H1 (cell line): ENCODE results near the gene SGMS1. TPM values are rescaled to one million over a fixed set of nuclear protein-coding genes. Genes with fewer than 3 reads are reported as not detected.

ENCODE experiments used
- CTCF ChIA-PET: fragments of 300-600 bp; sonication (Branson Sonifier 250); formaldehyde crosslinking; loops from one replicate; lab custom pipeline; 2021; ENCODE audit not compliant: partially characterized antibody; lab: Charles Lee
- POLR2A ChIA-PET: fragments of 300-600 bp; sonication (Branson Sonifier 250); formaldehyde crosslinking; loops from one replicate; lab custom pipeline; 2021; ENCODE audit warnings: inconsistent platforms; ENCODE audit not compliant: partially characterized antibody; lab: Charles Lee
- DNase-seq, 2 experiments: peaks; one replicate each; pipeline versions ENCODE4 v3.0.0 to v3.0.0-alpha.2; 2010 to 2022; ENCODE audit warnings: low spot score in 2 of 2, low read depth in 1 of 2, mixed read lengths in 1 of 2
- FAIRE-seq: peaks from 2 replicates; lab custom pipeline; 2011; peaks lifted over from hg19 to GRCh38; lab: Jason Lieb, UNC
- H2AFZ ChIP-seq: 2 replicates; pipeline ENCODE4 v1.8.1; 2012; ENCODE audit warnings: low read length, inconsistent platforms
- H2AK5ac ChIP-seq: 2 replicates; pipeline ENCODE4 v1.6.1; 2013; ENCODE audit warnings: low read depth, low read length
- H2BK120ac ChIP-seq: replicated peaks from 2 replicates; pipeline ENCODE3; 2013; ENCODE audit warnings: low read depth, low read length, inconsistent platforms
- H2BK12ac ChIP-seq: 2 replicates; pipeline ENCODE4 v1.6.1; 2013; ENCODE audit warnings: low read depth, low read length
- H2BK15ac ChIP-seq: 2 replicates; pipeline ENCODE4 v1.6.1; 2013; ENCODE audit warnings: low read length
- H2BK20ac ChIP-seq: 2 replicates; pipeline ENCODE4 v1.6.1; 2013; ENCODE audit warnings: low read length
- H2BK5ac ChIP-seq: 2 replicates; pipeline ENCODE4 v1.6.1; 2013; ENCODE audit warnings: low read depth, low read length
- H3K14ac ChIP-seq: 2 replicates; pipeline ENCODE4 v1.6.1; 2013; ENCODE audit warnings: inconsistent platforms; ENCODE audit not compliant: insufficient read length
- H3K18ac ChIP-seq: 2 replicates; pipeline ENCODE4 v1.6.1; 2013; ENCODE audit warnings: low read length; ENCODE audit errors: extremely low read depth
- H3K23ac ChIP-seq: 2 replicates; pipeline ENCODE4 v1.6.1; 2013; ENCODE audit warnings: inconsistent platforms; ENCODE audit not compliant: insufficient read length
- H3K23me2 ChIP-seq: 2 replicates; pipeline ENCODE4 v1.6.1; 2013; ENCODE audit warnings: low read depth, low read length
- H3K27ac ChIP-seq: 2 replicates; pipeline ENCODE4 v1.6.1; 2011; ENCODE audit warnings: low read depth, low read length, inconsistent platforms
- H3K27me3 ChIP-seq, 4 experiments: replicated peaks in 1 of 4; 1 replicate in 1 of 4; 2 replicates in 3 of 4; pipeline versions ENCODE4 v1.6.1 to v1.8.1; 2011 to 2013; ENCODE audit warnings: low read length in 3 of 4, mild to moderate bottlenecking in 3 of 4, inconsistent platforms in 2 of 4, mixed read lengths in 2 of 4, moderate library complexity in 1 of 4; ENCODE audit not compliant: control insufficient read depth in 3 of 4, insufficient read depth in 3 of 4; ENCODE audit errors: extremely low read depth in 1 of 4
- H3K36me3 ChIP-seq, 4 experiments: 2 replicates each; pipeline versions ENCODE4 v1.6.1 to v1.8.1; 2011 to 2013; ENCODE audit warnings: mild to moderate bottlenecking in 4 of 4, low read length in 3 of 4, moderate library complexity in 2 of 4, control low read depth in 1 of 4, inconsistent platforms in 1 of 4; ENCODE audit not compliant: insufficient read depth in 4 of 4, control insufficient read depth in 2 of 4
- H3K4ac ChIP-seq: replicated peaks from 2 replicates; pipeline ENCODE3; 2013; ENCODE audit warnings: low read length, low read depth, mixed read lengths, inconsistent platforms; ENCODE audit not compliant: insufficient read length
- H3K4me1 ChIP-seq, 4 experiments: replicated peaks in 1 of 4; 1 replicate in 1 of 4; 2 replicates in 3 of 4; pipeline versions ENCODE4 v1.6.1 to v1.8.1; 2011 to 2013; ENCODE audit warnings: low read length in 3 of 4, inconsistent platforms in 2 of 4, mixed read lengths in 1 of 4; ENCODE audit not compliant: insufficient read depth in 4 of 4, control insufficient read depth in 3 of 4
- H3K4me2 ChIP-seq, 2 experiments: 2 replicates each; pipeline versions ENCODE4 v1.6.1 to v1.8.1; 2011 to 2013; ENCODE audit warnings: low read depth in 2 of 2, low read length in 2 of 2, control low read depth in 1 of 2, inconsistent platforms in 1 of 2, mild to moderate bottlenecking in 1 of 2; ENCODE audit not compliant: insufficient read depth in 1 of 2
- H3K4me3 ChIP-seq, 4 experiments: fragments of 200-600, 300-600 bp in 1 of 4; sonication (generic), shearing (Covaris generic), sonication (Bioruptor Twin) in 1 of 4; 2 replicates each; pipeline versions ENCODE4 v1.5.1 to v1.8.1; 2011 to 2016; ENCODE audit warnings: low read length in 4 of 4, low read depth in 3 of 4, control low read depth in 2 of 4, inconsistent platforms in 2 of 4, mild to moderate bottlenecking in 2 of 4, mixed read lengths in 1 of 4, moderate library complexity in 1 of 4; ENCODE audit not compliant: insufficient read depth in 2 of 4; ENCODE audit errors: extremely low read depth in 1 of 4
- H3K56ac ChIP-seq: replicated peaks from 2 replicates; pipeline ENCODE3; 2013; ENCODE audit warnings: low read depth, mild to moderate bottlenecking, mixed read lengths, low read length, inconsistent platforms; ENCODE audit not compliant: insufficient read length
- H3K79me1 ChIP-seq: 2 replicates; pipeline ENCODE4 v1.6.1; 2013; ENCODE audit warnings: low read depth, low read length, control low read depth
- H3K79me2 ChIP-seq, 2 experiments: 2 replicates each; pipeline versions ENCODE4 v1.6.1 to v1.8.1; 2012 to 2013; ENCODE audit warnings: low read length in 2 of 2, mild to moderate bottlenecking in 2 of 2, inconsistent platforms in 1 of 2; ENCODE audit not compliant: insufficient read depth in 2 of 2, control insufficient read depth in 1 of 2
- H3K9ac ChIP-seq, 4 experiments: replicated peaks in 1 of 4; 1 replicate in 1 of 4; 2 replicates in 3 of 4; pipeline versions ENCODE4 v1.6.1 to v1.8.1; 2011 to 2013; ENCODE audit warnings: low read depth in 3 of 4, low read length in 3 of 4, control low read depth in 2 of 4, mild to moderate bottlenecking in 2 of 4, moderate library complexity in 2 of 4, inconsistent platforms in 1 of 4; ENCODE audit errors: extremely low read depth in 1 of 4
- H3K9me3 ChIP-seq, 2 experiments: 2 replicates each; pipeline versions ENCODE4 v1.6.1 to v1.8.1; 2012 to 2013; ENCODE audit warnings: mild to moderate bottlenecking in 2 of 2, moderate library complexity in 2 of 2, control low read depth in 1 of 2, inconsistent platforms in 1 of 2, low read depth in 1 of 2, low read length in 1 of 2, mixed read lengths in 1 of 2; ENCODE audit not compliant: insufficient read depth in 2 of 2
- H4K20me1 ChIP-seq, 2 experiments: replicated peaks in 1 of 2; 2 replicates each; pipeline versions ENCODE3 to v1.8.1; 2011 to 2013; ENCODE audit warnings: inconsistent platforms in 2 of 2, low read length in 2 of 2, mild to moderate bottlenecking in 1 of 2; ENCODE audit not compliant: insufficient read depth in 2 of 2, control insufficient read depth in 1 of 2
- H4K5ac ChIP-seq: 2 replicates; pipeline ENCODE4 v1.6.1; 2013; ENCODE audit warnings: low read length, low read depth, mixed read lengths, inconsistent platforms; ENCODE audit not compliant: insufficient read length
- H4K8ac ChIP-seq: 2 replicates; pipeline ENCODE4 v1.8.0; 2013; ENCODE audit warnings: mild to moderate bottlenecking, moderate library complexity, low read length, inconsistent platforms; ENCODE audit not compliant: insufficient read depth; ENCODE audit errors: extremely low read depth
- H4K91ac ChIP-seq: replicated peaks from 2 replicates; pipeline ENCODE3; 2013; ENCODE audit warnings: low read length, mixed read lengths, inconsistent platforms; ENCODE audit not compliant: insufficient read length
- BACH1 ChIP-seq: IDR thresholded peaks from 2 replicates; pipeline ENCODE4 v1.6.1; 2012; ENCODE audit warnings: low read length, improper control_type of control experiment
- BRCA1 ChIP-seq: IDR thresholded peaks from 2 replicates; pipeline ENCODE4 v1.6.1; 2012; ENCODE audit warnings: low read depth, low read length, improper control_type of control experiment
- FOSL1 ChIP-seq: IDR thresholded peaks from 2 replicates; pipeline ENCODE4 v1.6.1; 2011; ENCODE audit warnings: mild to moderate bottlenecking, low read depth, low read length, moderate library complexity; ENCODE audit not compliant: insufficient read depth
- PHF8 ChIP-seq: fragments of 200-600 bp; sonication (generic); conservative IDR thresholded peaks from 2 replicates; pipeline ENCODE4 v1.7.1; 2012; ENCODE audit warnings: low read depth, mild to moderate bottlenecking, inconsistent platforms, low read length, moderate library complexity
- SP1 ChIP-seq: IDR thresholded peaks from 2 replicates; pipeline ENCODE4 v1.6.1; 2011; ENCODE audit warnings: low read depth, low read length
- TBP ChIP-seq: IDR thresholded peaks from 2 replicates; pipeline ENCODE4 v1.6.1; 2011; ENCODE audit warnings: low read depth, low read length, improper control_type of control experiment
- YY1 ChIP-seq: IDR thresholded peaks from 2 replicates; pipeline ENCODE4 v1.6.1; 2011; ENCODE audit warnings: low read depth, mild to moderate bottlenecking, low read length
- WGBS, 2 experiments: shearing (Covaris generic) in 1 of 2; methylation state at CpG; one replicate each; pipeline versions ENCODE4 v1.1.6 to v1.1.7; 2013 to 2015; ENCODE audit warnings: low lambda C conversion rate in 2 of 2, mixed read lengths in 2 of 2, inconsistent platforms in 1 of 2, low coverage in 1 of 2, missing lambda C conversion rate in 1 of 2; ENCODE audit not compliant: insufficient replicate concordance in 2 of 2, insufficient coverage in 1 of 2, insufficient read length in 1 of 2; ENCODE audit errors: extremely low coverage in 1 of 2, missing lambda C conversion rate in 1 of 2; 5-methylcytosine and 5-hydroxymethylcytosine counted together
- polyA plus RNA-seq, 7 experiments: library from polyadenylated mRNA; depleted of rRNA in 3 of 7; stranded (reverse) in 5 of 7; unstranded in 2 of 7; fragments of >200 nt in 5 of 7; fragments of 200-250 nt in 2 of 7; gene quantifications; 1 replicate in 5 of 7; 2 replicates in 1 of 7; 4 replicates in 1 of 7; pipeline versions ENCODE4 v1.2.1 to v1.2.3, GENCODE V29; 2011 to 2013; ENCODE audit warnings: missing spikeins in 2 of 7, mixed read lengths in 2 of 7
- total RNA-seq: library from RNA; stranded (reverse); fragmentation: NEBNext Ultra II Directional; extraction: Animal tissue kit (Norgen Biotek cat#: 25700); gene quantifications from 2 replicates; pipeline ENCODE4 v1.2.1, GENCODE V29; 2021
- TF ChIP-seq, protein P1 (sequence below), 3 experiments: IDR thresholded peaks; 1 replicate in 2 of 3; 2 replicates in 1 of 3; pipeline versions ENCODE4 v1.5.1 to v1.6.1; 2011; ENCODE audit warnings: low read length in 3 of 3, mild to moderate bottlenecking in 3 of 3, inconsistent platforms in 2 of 3, low read depth in 1 of 3, moderate library complexity in 1 of 3; ENCODE audit not compliant: insufficient read depth in 1 of 3; ENCODE audit errors: control extremely low read depth in 1 of 3

The SGMS1 gene
- total and polyA plus RNA-seq, 2 of the 8 experiments (the other 6 are each of a cell fraction or from before 2014, with no cell fraction given) = 6.0 to 15.6 TPM

DNA sequence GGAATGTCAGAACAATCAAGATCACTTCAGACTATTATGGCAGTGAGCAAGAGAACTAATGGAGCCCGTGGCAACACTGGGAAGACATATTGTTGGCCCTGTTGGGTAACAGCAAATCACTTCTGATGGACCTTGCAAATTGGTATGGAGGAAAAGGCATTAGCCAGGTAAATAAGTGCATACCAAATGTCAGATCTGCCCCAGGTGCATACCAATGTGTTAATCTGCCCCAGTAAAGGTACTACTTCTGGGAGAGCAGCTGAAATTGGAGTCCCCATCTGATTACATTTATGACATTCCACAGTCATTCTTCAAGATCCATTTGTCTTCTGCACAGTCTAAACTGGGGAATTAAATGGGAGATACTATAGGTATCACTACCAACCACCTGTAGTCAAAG lies 3.7 kb upstream of the SGMS1 start:
- Histone ChIP-seq H3K79me2 (peaks cover 0 to 4% of the 10 kb centered on the region in 2 experiments; a peak in 2 of 4 replicates), H3K4ac (no peak overlapping the region), H2BK20ac (no peak overlapping the region), H2BK5ac (no peak overlapping the region), H3K27me3 (no peaks in the 10 kb centered on the region; a peak in 1 of 7 replicates), H3K9ac (no peak overlapping the region), H2BK12ac (no peak overlapping the region), H3K4me2 (no peak overlapping the region), H3K36me3 (no peaks in the 10 kb centered on the region), H3K4me1 (peaks cover 1 to 12% (median 9%) of the 10 kb centered on the region in 4 experiments), H3K56ac (no peak overlapping the region), H3K79me1 (no peaks in the 10 kb centered on the region; the same call in 1 of the 2 replicates), H4K8ac (no peak overlapping the region), H3K18ac (no peak overlapping the region), H2BK120ac (no peak overlapping the region), H2AK5ac (no peak overlapping the region), H3K14ac (no peak overlapping the region), H3K23me2 (peaks cover 11% of the 10 kb centered on the region), H4K5ac (no peak overlapping the region), H2BK15ac (no peak overlapping the region), H4K20me1 (peaks cover 0 to 5% of the 10 kb centered on the region in 2 experiments), H3K4me3 (no peak overlapping the region), H3K9me3 (no peaks in the 10 kb centered on the region), H3K23ac (no peak overlapping the region), H4K91ac (no peak overlapping the region), H3K27ac (no peak overlapping the region), H2AFZ (no peak overlapping the region)
- WGBS, 2 experiments = 96% methylated on average over 1 of the region's 1 CpG; no CpG with 5 or more reads in 1 of the 2 experiments
- no peak for FAIRE-seq
- POLR2A ChIA-PET = interaction anchor here (0.7 kb wide), 1 partner anchor 19 kb away, joined by 3 read pairs; no protein-coding TSS in a partner anchor
- no peak for DNase-seq
- CTCF ChIA-PET = interaction anchor here (0.7 to 1.8 kb wide), 4 partner anchors 13 to 996 kb away, joined by 3 to 6 read pairs (median 4); no protein-coding TSS in a partner anchor
- no peak for TF ChIP-seq PHF8
- TF ChIP-seq TBP = no peak
- no peak for TF ChIP-seq BACH1
- TF ChIP-seq YY1 = no peak
- TF ChIP-seq FOSL1 = no peak
- TF ChIP-seq SP1 = no peak
- TF ChIP-seq, protein P1, sequence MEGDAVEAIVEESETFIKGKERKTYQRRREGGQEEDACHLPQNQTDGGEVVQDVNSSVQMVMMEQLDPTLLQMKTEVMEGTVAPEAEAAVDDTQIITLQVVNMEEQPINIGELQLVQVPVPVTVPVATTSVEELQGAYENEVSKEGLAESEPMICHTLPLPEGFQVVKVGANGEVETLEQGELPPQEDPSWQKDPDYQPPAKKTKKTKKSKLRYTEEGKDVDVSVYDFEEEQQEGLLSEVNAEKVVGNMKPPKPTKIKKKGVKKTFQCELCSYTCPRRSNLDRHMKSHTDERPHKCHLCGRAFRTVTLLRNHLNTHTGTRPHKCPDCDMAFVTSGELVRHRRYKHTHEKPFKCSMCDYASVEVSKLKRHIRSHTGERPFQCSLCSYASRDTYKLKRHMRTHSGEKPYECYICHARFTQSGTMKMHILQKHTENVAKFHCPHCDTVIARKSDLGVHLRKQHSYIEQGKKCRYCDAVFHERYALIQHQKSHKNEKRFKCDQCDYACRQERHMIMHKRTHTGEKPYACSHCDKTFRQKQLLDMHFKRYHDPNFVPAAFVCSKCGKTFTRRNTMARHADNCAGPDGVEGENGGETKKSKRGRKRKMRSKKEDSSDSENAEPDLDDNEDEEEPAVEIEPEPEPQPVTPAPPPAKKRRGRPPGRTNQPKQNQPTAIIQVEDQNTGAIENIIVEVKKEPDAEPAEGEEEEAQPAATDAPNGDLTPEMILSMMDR (IDR thresholded peaks at IDR 0.05; ENCODE audit: control extremely low read depth in 1 of 3, insufficient read depth in 1 of 3, low read depth in 1 of 3, low read length in 3 of 3) = no peak
- no peak for TF ChIP-seq BRCA1
